WTC11 (cell line): ENCODE results near the gene AP5M1. TPM values are rescaled to one million over a fixed set of nuclear protein-coding genes. Genes with fewer than 3 reads are reported as not detected.

ENCODE experiments used
- ATAC-seq: fragments of 200-7000 bp; cut with Tn5 transposase; 2 replicates; pipeline ENCODE4 v1.10.0; 2021; ENCODE audit warnings: mild to moderate bottlenecking, moderate library complexity
- CTCF ChIA-PET: fragments of 300-600 bp; sonication (Branson Sonifier 250); formaldehyde crosslinking; loops from one replicate; lab custom pipeline; 2021; ENCODE audit warnings: antibody characterized with exemption; lab: Charles Lee
- POLR2A ChIA-PET: fragments of 350-600 bp; sonication (Branson Sonifier 250); formaldehyde crosslinking; loops from one replicate; lab custom pipeline; 2021; ENCODE audit warnings: antibody characterized with exemption; lab: Charles Lee
- DNase-seq: peaks from one replicate; pipeline ENCODE4 v3.0.0; 2021; ENCODE audit warnings: low spot score
- H3K27ac Mint-ChIP-seq: 2 replicates; pipeline ENCODE4 v1.8.0; 2021; ENCODE audit warnings: mixed read lengths
- H3K27me3 Mint-ChIP-seq: 2 replicates; pipeline ENCODE4 v1.8.0; 2021; ENCODE audit warnings: low read depth, mild to moderate bottlenecking, moderate library complexity, mixed read lengths
- H3K36me3 Mint-ChIP-seq: 2 replicates; pipeline ENCODE4 v1.8.0; 2021; ENCODE audit warnings: mixed read lengths
- H3K4me1 Mint-ChIP-seq: 2 replicates; pipeline ENCODE4 v1.8.0; 2022; ENCODE audit warnings: mixed read lengths
- H3K4me3 Mint-ChIP-seq: 2 replicates; pipeline ENCODE4 v1.8.0; 2021; ENCODE audit warnings: mild to moderate bottlenecking, moderate library complexity, mixed read lengths
- H3K9me3 Mint-ChIP-seq: 2 replicates; pipeline ENCODE4 v1.8.0; 2021; ENCODE audit warnings: mixed read lengths
- ATF1 ChIP-seq: sonication (generic); formaldehyde crosslinking; IDR thresholded peaks from 2 replicates; pipeline ENCODE4 v1.8.1; 2023; ENCODE audit warnings: mild to moderate bottlenecking, moderate library complexity, missing genetic modification reagents
- ATF2 ChIP-seq: sonication (generic); formaldehyde crosslinking; IDR thresholded peaks from 2 replicates; pipeline ENCODE4 v1.8.1; 2022; ENCODE audit warnings: low read depth, missing genetic modification reagents, borderline replicate concordance
- ELF4 ChIP-seq: sonication (generic); formaldehyde crosslinking; IDR thresholded peaks from 2 replicates; pipeline ENCODE4 v1.8.1; 2022; ENCODE audit warnings: low read depth, mild to moderate bottlenecking, moderate library complexity, missing genetic modification reagents
- FOXP4 ChIP-seq: sonication (generic); formaldehyde crosslinking; IDR thresholded peaks from 2 replicates; pipeline ENCODE4 v1.8.0; 2022; ENCODE audit warnings: mild to moderate bottlenecking, missing genetic modification reagents
- RORB ChIP-seq: fragments of 250-450 bp; sonication (Bioruptor Pico); IDR thresholded peaks from 2 replicates; pipeline ENCODE4 v1.9.0; 2021; ENCODE audit warnings: mild to moderate bottlenecking
- USF1 ChIP-seq: sonication (generic); formaldehyde crosslinking; IDR thresholded peaks from 2 replicates; pipeline ENCODE4 v1.8.0; 2022; ENCODE audit warnings: mild to moderate bottlenecking, missing genetic modification reagents
- ZMAT4 ChIP-seq: fragments of 250-450 bp; sonication (Bioruptor Pico); IDR thresholded peaks from 2 replicates; pipeline ENCODE4 v1.9.0; 2021; ENCODE audit warnings: mild to moderate bottlenecking
- ZNF317 ChIP-seq: sonication (generic); formaldehyde crosslinking; IDR thresholded peaks from 2 replicates; pipeline ENCODE4 v1.8.1; 2023; ENCODE audit warnings: low read depth, mild to moderate bottlenecking, moderate library complexity, missing genetic modification reagents, borderline replicate concordance
- total RNA-seq: library from RNA; stranded (reverse); gene quantifications from 3 replicates; pipeline ENCODE4 v1.2.3, GENCODE V29; 2021
- TF ChIP-seq, protein P1 (sequence below): sonication (generic); formaldehyde crosslinking; conservative IDR thresholded peaks from 2 replicates; pipeline ENCODE4 v1.8.1; 2023; ENCODE audit warnings: mild to moderate bottlenecking, low read depth, missing genetic modification reagents, moderate library complexity
- TF ChIP-seq, protein P2 (sequence below): sonication (generic); formaldehyde crosslinking; IDR thresholded peaks from 2 replicates; pipeline ENCODE4 v1.8.0; 2022; ENCODE audit warnings: mild to moderate bottlenecking, missing genetic modification reagents

AP5M1 gene
- total RNA-seq, 1 experiment from 2014 or later: 48.5 TPM

DNA sequence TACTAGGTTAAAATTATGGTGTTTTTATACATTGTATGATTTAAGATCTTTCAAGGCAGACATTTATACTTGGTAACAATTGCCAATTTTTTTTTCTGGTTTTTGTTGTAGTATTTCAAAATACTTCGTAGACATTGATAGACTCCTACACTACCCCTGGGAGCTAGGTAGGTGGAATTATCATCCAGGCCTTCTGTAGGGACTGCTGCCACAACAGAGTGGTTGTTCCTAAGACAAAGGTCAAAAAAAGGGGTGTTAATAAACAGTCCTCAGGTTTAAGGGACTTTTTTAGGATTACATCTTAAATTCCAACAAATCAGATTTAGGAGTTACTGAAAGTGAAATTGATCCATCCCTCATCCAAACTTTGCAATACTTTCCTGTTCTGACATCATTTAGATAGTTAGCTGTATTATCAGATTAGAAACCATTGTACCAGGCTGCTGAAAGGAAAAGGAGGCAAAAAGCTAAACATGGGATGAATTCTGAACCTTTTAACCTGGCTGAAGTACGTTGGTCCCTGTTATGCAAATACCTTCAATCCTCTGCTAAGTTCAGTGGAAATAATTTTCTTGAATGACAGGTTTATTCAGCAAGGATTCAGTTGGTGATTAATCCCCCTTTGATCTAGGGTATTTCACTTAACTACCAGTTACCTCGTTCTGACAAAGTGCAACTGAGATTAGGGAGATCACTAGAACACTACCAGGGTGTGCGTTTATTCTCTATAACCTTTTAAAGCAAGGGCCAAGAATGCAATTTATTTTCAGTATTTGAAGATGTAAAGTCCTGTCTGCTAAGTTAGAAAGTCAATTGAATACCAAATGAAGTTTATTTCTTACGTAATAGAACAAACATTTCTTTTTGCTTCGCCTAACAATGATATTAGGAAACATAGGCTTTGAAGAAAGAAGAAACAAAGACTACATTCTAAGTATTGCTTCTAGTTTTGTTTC is 23.2 kb downstream of the AP5M1 start:
- peak overlapping the region; percentile 70; the same call in 1 of the 2 replicates for H3K27ac Mint-ChIP-seq
- ATAC-seq: no peak
- POLR2A ChIA-PET: no interaction called here
- H3K36me3 Mint-ChIP-seq: peaks cover 4% of the 10 kb centered on the region; the same call in 1 of the 2 replicates
- TF ChIP-seq, protein P1, sequence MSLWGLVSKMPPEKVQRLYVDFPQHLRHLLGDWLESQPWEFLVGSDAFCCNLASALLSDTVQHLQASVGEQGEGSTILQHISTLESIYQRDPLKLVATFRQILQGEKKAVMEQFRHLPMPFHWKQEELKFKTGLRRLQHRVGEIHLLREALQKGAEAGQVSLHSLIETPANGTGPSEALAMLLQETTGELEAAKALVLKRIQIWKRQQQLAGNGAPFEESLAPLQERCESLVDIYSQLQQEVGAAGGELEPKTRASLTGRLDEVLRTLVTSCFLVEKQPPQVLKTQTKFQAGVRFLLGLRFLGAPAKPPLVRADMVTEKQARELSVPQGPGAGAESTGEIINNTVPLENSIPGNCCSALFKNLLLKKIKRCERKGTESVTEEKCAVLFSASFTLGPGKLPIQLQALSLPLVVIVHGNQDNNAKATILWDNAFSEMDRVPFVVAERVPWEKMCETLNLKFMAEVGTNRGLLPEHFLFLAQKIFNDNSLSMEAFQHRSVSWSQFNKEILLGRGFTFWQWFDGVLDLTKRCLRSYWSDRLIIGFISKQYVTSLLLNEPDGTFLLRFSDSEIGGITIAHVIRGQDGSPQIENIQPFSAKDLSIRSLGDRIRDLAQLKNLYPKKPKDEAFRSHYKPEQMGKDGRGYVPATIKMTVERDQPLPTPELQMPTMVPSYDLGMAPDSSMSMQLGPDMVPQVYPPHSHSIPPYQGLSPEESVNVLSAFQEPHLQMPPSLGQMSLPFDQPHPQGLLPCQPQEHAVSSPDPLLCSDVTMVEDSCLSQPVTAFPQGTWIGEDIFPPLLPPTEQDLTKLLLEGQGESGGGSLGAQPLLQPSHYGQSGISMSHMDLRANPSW (CRISPR knock-in tag): no peak
- TF ChIP-seq USF1 (CRISPR knock-in tag) (no peak), FOXP4 (CRISPR knock-in tag) (no peak)
- TF ChIP-seq, all 79 proteins: peak for 0
- CTCF ChIA-PET: no interaction called here
- Mint-ChIP-seq H3K27me3 (no peaks in the 10 kb centered on the region), H3K4me1 (peaks cover 13% of the 10 kb centered on the region; the same call in 1 of the 2 replicates), H3K4me3 (no peak overlapping the region), H3K9me3 (no peaks in the 10 kb centered on the region)
- DNase-seq: no peak

DNA sequence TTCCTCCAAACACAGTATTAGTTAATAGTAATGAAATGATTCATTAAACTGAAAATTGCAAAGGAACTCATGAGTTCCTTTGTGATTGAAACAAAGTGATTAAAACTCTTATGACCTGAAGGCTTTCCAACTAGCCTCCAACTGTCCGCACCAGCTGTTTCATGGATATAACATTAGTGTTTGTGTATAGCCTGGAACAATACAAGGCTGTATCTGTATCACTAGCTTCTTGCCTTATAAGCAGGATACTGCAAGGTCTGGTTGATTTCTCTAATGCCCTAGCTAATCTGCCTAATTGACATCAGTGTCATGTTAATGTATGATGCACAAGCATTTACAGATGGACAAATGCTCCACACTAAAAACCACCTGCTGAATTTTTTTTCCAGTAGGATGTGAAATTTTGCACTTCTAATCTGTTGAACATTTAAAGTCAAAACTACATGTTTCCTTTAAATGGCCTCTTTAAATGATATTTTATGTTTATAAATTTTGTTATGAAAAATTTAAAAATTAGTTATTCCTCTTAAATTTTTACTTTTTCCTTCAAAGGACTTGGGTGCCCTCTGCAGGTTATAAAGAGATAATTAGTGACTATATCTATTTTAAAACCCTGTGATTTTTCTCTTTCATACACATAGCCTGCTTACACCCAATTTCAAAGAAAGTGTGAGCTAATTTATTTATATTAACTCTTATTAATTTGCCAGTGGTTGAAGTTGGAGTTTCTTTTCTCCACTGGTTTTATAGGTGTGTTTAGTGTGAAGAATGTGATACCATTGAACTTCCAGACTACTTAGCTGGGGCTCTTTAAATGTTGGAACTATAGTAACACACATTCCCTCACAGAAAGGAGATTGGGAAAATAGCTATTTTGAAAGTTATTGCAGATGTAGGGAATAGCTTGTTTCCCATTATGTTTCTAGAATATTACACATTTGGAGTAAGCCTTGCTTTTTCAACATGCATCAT is 25.4 kb downstream of the AP5M1 start:
- Mint-ChIP-seq H3K36me3 (peaks cover 2% of the 10 kb centered on the region; the same call in 1 of the 2 replicates), H3K4me1 (peaks cover 13% of the 10 kb centered on the region; the same call in 1 of the 2 replicates), H3K9me3 (no peaks in the 10 kb centered on the region), H3K27ac (no peak overlapping the region), H3K27me3 (no peaks in the 10 kb centered on the region), H3K4me3 (no peak overlapping the region)
- ChIA-PET POLR2A (interaction anchor here (0.6 kb wide), 1 partner anchor 35 kb away, joined by 3 read pairs; no protein-coding TSS in a partner anchor), CTCF (interaction anchor here (0.7 to 1.6 kb wide), 5 partner anchors 23 to 803 kb away, joined by 3 to 7 read pairs (median 4); no protein-coding TSS in a partner anchor)
- DNase-seq (no peak), ATAC-seq (no peak)
- no peak for TF ChIP-seq ATF1 (CRISPR knock-in tag)
- no peak for TF ChIP-seq ATF2
- TF ChIP-seq RORB (CRISPR knock-in tag): no peak
- no peak for TF ChIP-seq ZMAT4
- no peak for TF ChIP-seq ELF4 (CRISPR knock-in tag)
- TF ChIP-seq, protein P2, sequence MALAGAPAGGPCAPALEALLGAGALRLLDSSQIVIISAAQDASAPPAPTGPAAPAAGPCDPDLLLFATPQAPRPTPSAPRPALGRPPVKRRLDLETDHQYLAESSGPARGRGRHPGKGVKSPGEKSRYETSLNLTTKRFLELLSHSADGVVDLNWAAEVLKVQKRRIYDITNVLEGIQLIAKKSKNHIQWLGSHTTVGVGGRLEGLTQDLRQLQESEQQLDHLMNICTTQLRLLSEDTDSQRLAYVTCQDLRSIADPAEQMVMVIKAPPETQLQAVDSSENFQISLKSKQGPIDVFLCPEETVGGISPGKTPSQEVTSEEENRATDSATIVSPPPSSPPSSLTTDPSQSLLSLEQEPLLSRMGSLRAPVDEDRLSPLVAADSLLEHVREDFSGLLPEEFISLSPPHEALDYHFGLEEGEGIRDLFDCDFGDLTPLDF (CRISPR knock-in tag): no peak
- no peak for TF ChIP-seq ZNF317 (CRISPR knock-in tag)
